GM21515 (cell line): ENCODE data around the gene TNFAIP3.

Source experiments
- ATAC-seq: cut with Tn5 transposase; IDR thresholded peaks from one replicate; pipeline ENCODE4 v1.9.1; 2021; ENCODE audit not compliant: unreplicated experiment

TNFAIP3 gene

GRCh38 chr6:137919502-137919823, 52.4 kb downstream of the TNFAIP3 start:
- ATAC-seq = no peak

GRCh38 chr6:137919837-137920730, 53.0 kb downstream of the TNFAIP3 start:
- no peak for ATAC-seq

- ATAC-seq = no peak
Observed at GRCh38 chr6:137921823-137922222, 54.8 kb downstream of the TNFAIP3 start.

- ATAC-seq = no peak
Observed at GRCh38 chr6:137923866-137924653, 57.0 kb downstream of the TNFAIP3 start.

- no peak for ATAC-seq
Observed at GRCh38 chr6:137925141-137925698, 58.2 kb downstream of the TNFAIP3 start.

GRCh38 chr6:137926207-137926731, 59.2 kb downstream of the TNFAIP3 start:
- ATAC-seq = no peak

- no peak for ATAC-seq
Observed at GRCh38 chr6:137926985-137927384, 59.9 kb downstream of the TNFAIP3 start.

- peak; percentile 79 for ATAC-seq
Observed at GRCh38 chr6:137927777-137928218, 60.7 kb downstream of the TNFAIP3 start.

GRCh38 chr6:137928286-137928685, 61.2 kb downstream of the TNFAIP3 start:
- no peak for ATAC-seq

GRCh38 chr6:137931849-137932465, 64.9 kb downstream of the TNFAIP3 start:
- no peak for ATAC-seq
